HL-60 (cell line): ENCODE data around the gene KRAS.

ENCODE experiments used
- CTCF ChIP-seq: IDR thresholded peaks from one replicate; pipeline ENCODE4 v1.5.1; 2011; ENCODE audit warnings: low read length, control low read depth, inconsistent platforms; ENCODE audit not compliant: insufficient read depth
- GABPA ChIP-seq: IDR thresholded peaks from 2 replicates; pipeline ENCODE4 v1.6.1; 2012; ENCODE audit warnings: low read depth
- POLR2AphosphoS5 ChIP-seq: IDR thresholded peaks from 2 replicates; pipeline ENCODE4 v1.6.1; 2012; ENCODE audit warnings: low read depth
- REST ChIP-seq: IDR thresholded peaks from 2 replicates; pipeline ENCODE4 v1.6.1; 2012; ENCODE audit warnings: low read depth; ENCODE audit not compliant: insufficient replicate concordance
- SPI1 ChIP-seq: IDR thresholded peaks from 2 replicates; pipeline ENCODE4 v1.6.1; 2012; ENCODE audit warnings: low read depth, mild to moderate bottlenecking, borderline replicate concordance

DNA sequence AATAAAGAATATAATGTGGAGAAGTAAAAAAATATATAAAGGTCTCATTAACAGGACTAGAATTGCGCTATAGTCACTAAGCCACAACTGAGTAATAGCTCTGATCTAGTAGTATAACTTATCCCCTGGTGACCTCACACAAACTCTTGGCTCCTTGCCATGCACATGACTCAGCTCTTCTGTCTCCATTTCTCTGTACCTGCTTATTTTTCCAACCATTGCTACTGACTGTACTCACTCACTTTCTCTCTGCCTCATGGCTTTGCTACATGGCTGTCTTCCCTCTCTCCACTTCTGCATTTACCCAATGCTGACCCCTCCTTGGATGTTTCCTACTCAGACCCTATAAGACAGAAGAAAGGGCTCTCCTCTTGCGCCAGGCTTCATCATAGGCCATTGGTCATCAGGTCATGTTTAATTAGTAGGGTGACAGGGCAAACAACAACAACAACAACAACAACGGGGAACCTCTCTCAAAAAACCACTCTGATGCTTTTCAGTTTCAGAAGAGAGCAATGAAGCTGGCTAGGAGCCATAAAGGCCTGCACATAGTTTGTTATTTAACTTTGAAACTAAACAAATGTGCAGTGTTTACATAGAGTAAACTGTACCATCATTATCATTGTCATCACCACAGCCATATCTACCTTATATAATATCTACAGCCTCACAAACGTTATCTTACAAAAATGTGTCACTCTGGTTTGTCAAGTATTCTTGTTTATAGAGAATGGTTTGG, 25.6 kb upstream of the KRAS start:
- TF ChIP-seq POLR2AphosphoS5, result no peak
- no peak for TF ChIP-seq CTCF
- TF ChIP-seq REST, result no peak
- TF ChIP-seq GABPA, result no peak
- TF ChIP-seq SPI1, result peak; percentile 81
